Sigmoid colon (tissue), 4 donors: Measurements from ENCODE around the gene CHID1.

Source experiments
- CTCF ChIP-seq, 4 experiments: fragments of 450-650 bp in 3 of 4; fragments of 200-600 bp in 1 of 4; IDR thresholded peaks; one replicate each; pipeline ENCODE4 v1.5.1; 2016 to 2019; ENCODE audit warnings: antibody characterized with exemption in 4 of 4, mild to moderate bottlenecking in 3 of 4, moderate library complexity in 2 of 4
- EP300 ChIP-seq, 4 donors: sonication (generic); formaldehyde crosslinking; IDR thresholded peaks; one replicate each; pipeline ENCODE4 v1.6.1; 2017; ENCODE audit warnings: antibody characterized with exemption in 4 of 4
- POLR2A ChIP-seq, 2 donors: fragments of 450-650 bp; IDR thresholded peaks; one replicate each; pipeline ENCODE4 v1.6.1; 2016; ENCODE audit warnings: antibody characterized with exemption in 2 of 2, mild to moderate bottlenecking in 2 of 2, moderate library complexity in 2 of 2
- POLR2AphosphoS5 ChIP-seq, 4 donors: sonication (generic); formaldehyde crosslinking; IDR thresholded peaks; one replicate each; pipeline ENCODE4 v1.6.1; 2017; ENCODE audit warnings: antibody characterized with exemption in 4 of 4

DNA sequence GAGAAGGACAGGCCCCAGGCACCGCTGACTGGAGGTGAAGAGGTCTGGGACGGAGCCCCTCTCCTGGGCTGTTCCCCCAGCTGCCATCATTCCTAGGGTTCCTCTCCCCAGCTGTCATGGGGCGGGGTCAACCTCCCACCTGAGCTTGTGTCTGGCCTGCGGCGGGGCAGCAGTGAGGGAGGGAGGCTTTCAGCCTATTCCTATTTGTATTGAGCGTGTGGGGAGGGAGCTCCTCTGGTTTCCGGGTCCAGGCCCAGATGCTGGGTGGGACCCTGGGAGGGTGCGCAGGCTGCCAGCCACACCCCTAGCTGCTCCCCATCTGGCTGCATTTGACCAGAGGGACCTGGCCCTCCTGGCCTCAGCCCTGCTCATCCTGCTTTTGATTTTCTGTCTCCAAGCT, 54.2 kb downstream of the CHID1 start:
- TF ChIP-seq CTCF (IDR thresholded peaks at IDR 0.05) (no peak), EP300 (IDR thresholded peaks at IDR 0.05) (no peak), POLR2AphosphoS5 (IDR thresholded peaks at IDR 0.05) (no peak), POLR2A (IDR thresholded peaks at IDR 0.05) (no peak)
